Left ventricle myocardium inferior (tissue), 1 donor: ENCODE results near the gene POP7. TPM values are rescaled to one million over a fixed set of nuclear protein-coding genes. Genes with fewer than 3 reads are reported as not detected.
"Not testable (repeated sequence)": the region's sequence is repeated elsewhere in the genome, so short reads cannot be mapped to it uniquely, and the experiment has no call there.

Experiments
- DNase-seq: peaks from one replicate; pipeline ENCODE4 v3.0.0-alpha.2; 2020
- H3K27ac ChIP-seq: fragments of 200-600 bp; replicated peaks from 2 replicates; pipeline ENCODE4 v1.8.0; 2021
- H3K27me3 ChIP-seq: fragments of 200-600 bp; 2 replicates; pipeline ENCODE4 v1.8.0; 2021; ENCODE audit warnings: low read depth
- H3K36me3 ChIP-seq: fragments of 200-600 bp; 2 replicates; pipeline ENCODE4 v1.8.0; 2021
- H3K4me1 ChIP-seq: fragments of 200-600 bp; 2 replicates; pipeline ENCODE4 v1.8.0; 2021
- H3K4me3 ChIP-seq: fragments of 200-600 bp; 2 replicates; pipeline ENCODE4 v1.8.0; 2021; ENCODE audit warnings: mild to moderate bottlenecking, moderate library complexity
- H3K9me3 ChIP-seq: fragments of 200-600 bp; replicated peaks from 2 replicates; pipeline ENCODE4 v1.8.0; 2021
- intact Hi-C: fragments of 100-400 bp; cut with micrococcal nuclease; formaldehyde crosslinking; loops from one replicate; pipeline ENCODE4 v1.11.0; 2022
- total RNA-seq: library from RNA; stranded (reverse); fragmentation: NEBNext Ultra II Directional; extraction: Animal tissue kit (Norgen Biotek cat#: 25700); gene quantifications from one replicate; pipeline ENCODE4 v1.2.1, GENCODE V29; 2021
- TF ChIP-seq, protein P1 (sequence below): fragments of 200-600 bp; IDR thresholded peaks from 2 replicates; pipeline ENCODE4 v1.8.0; 2021; ENCODE audit warnings: antibody characterized with exemption, mild to moderate bottlenecking, borderline replicate concordance
- donor health status: DM: no; HTN: yes; CAD: no; lungs with severe emphysema.

POP7 gene
- total RNA-seq, 1 donor from 2014 or later, result 30.6 TPM

- TF ChIP-seq, protein P1, sequence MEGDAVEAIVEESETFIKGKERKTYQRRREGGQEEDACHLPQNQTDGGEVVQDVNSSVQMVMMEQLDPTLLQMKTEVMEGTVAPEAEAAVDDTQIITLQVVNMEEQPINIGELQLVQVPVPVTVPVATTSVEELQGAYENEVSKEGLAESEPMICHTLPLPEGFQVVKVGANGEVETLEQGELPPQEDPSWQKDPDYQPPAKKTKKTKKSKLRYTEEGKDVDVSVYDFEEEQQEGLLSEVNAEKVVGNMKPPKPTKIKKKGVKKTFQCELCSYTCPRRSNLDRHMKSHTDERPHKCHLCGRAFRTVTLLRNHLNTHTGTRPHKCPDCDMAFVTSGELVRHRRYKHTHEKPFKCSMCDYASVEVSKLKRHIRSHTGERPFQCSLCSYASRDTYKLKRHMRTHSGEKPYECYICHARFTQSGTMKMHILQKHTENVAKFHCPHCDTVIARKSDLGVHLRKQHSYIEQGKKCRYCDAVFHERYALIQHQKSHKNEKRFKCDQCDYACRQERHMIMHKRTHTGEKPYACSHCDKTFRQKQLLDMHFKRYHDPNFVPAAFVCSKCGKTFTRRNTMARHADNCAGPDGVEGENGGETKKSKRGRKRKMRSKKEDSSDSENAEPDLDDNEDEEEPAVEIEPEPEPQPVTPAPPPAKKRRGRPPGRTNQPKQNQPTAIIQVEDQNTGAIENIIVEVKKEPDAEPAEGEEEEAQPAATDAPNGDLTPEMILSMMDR, result no peak
- DNase-seq, result no peak
- Histone ChIP-seq H3K9me3 (no peaks in the 10 kb centered on the region), H3K4me3 (no peak overlapping the region), H3K4me1 (peaks cover 30% of the 10 kb centered on the region), H3K36me3 (peaks cover 12% of the 10 kb centered on the region), H3K27me3 (no peaks in the 10 kb centered on the region), H3K27ac (no peak overlapping the region)
- intact Hi-C loops, result no loop called here
Observed at GRCh38 chr7:100708395-100708794, 2.5 kb downstream of the POP7 start.

GRCh38 chr7:100710452-100710851 lies 4.5 kb downstream of the POP7 start:
- H3K4me3 ChIP-seq, result no peak overlapping the region
- intact Hi-C loops, result no loop called here

GRCh38 chr7:100711369-100711768 lies 5.4 kb downstream of the POP7 start:
- peaks cover 15% of the 10 kb centered on the region for H3K4me1 ChIP-seq
- no peak overlapping the region for H3K4me3 ChIP-seq
- H3K27me3 ChIP-seq, result no peaks in the 10 kb centered on the region
- TF ChIP-seq, protein P1, result no peak
- H3K9me3 ChIP-seq, result no peaks in the 10 kb centered on the region
- intact Hi-C loops, result no loop called here
- H3K36me3 ChIP-seq, result peaks cover 12% of the 10 kb centered on the region
- H3K27ac ChIP-seq, result no peak overlapping the region
- DNase-seq, result no peak

More at GRCh38 chr7:100710452-100710851, 4.5 kb downstream of the POP7 start:
- Histone ChIP-seq H3K27me3 (no peaks in the 10 kb centered on the region), H3K36me3 (peaks cover 12% of the 10 kb centered on the region), H3K4me1 (peaks cover 21% of the 10 kb centered on the region), H3K27ac (no peak overlapping the region), H3K9me3 (no peaks in the 10 kb centered on the region)
- TF ChIP-seq, protein P1, result no peak
- no peak for DNase-seq

DNA sequence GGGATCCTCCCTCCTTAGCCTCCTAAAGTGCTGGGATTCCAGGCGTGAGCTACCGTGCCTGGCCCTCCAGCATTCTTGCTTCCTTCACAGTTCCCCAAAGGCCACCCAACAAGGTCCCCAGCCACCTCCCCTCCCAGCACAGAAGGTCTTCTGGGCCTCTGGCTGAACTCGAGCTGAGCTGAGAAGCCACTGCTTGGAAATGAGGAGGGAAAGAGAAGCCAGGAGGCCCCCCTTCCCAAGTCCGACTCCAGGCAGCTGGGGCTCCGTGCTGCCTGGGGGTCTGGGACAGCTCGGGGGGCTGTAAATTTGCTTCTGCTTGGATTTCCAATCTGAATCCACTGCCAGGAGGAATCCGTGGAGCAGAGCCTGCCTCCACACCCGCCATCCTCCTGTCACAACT lies 8.8 kb downstream of the POP7 start:
- DNase-seq, result no peak

DNA sequence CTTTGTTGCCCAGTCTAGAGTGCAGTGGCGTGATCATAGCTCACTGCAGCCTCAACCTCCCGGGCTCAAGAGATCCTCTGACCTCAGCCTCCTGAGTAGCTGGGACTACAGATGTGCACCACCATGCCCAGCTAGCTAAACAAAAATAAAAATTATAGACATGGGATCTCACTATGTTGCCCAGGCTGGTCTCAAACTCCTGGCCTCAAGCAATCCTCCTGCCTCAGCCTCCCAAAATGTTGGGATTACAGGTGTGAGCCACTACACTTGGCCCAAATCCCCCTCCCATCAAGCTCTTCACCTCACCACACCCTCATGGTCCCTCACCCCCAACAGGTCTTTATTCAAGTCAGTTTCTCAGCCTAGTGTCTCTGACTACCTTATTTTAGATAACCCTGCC lies 11.2 kb downstream of the POP7 start:
- H3K9me3 ChIP-seq, H3K36me3 ChIP-seq, intact Hi-C loops, H3K4me3 ChIP-seq, H3K27ac ChIP-seq, H3K4me1 ChIP-seq, DNase-seq: not testable (repeated sequence)
- peaks cover 36% of the 10 kb centered on the region for H3K27me3 ChIP-seq

More for the DNA sequence above, 8.8 kb downstream of the POP7 start:
- intact Hi-C loops, result no loop called here
- no peak overlapping the region for H3K4me3 ChIP-seq
- no peaks in the 10 kb centered on the region for H3K4me1 ChIP-seq
- peaks cover 13% of the 10 kb centered on the region for H3K27me3 ChIP-seq
- H3K9me3 ChIP-seq, result peaks cover 6% of the 10 kb centered on the region
- H3K27ac ChIP-seq, result no peak overlapping the region
- no peaks in the 10 kb centered on the region for H3K36me3 ChIP-seq
- TF ChIP-seq, protein P1, result no peak

- peaks cover 62% of the 10 kb centered on the region for H3K27me3 ChIP-seq
- DNase-seq, result no peak
Observed at GRCh38 chr7:100719523-100720278, 13.8 kb downstream of the POP7 start.

More at GRCh38 chr7:100719523-100720278, 13.8 kb downstream of the POP7 start:
- TF ChIP-seq, protein P1, result no peak
- Histone ChIP-seq H3K36me3 (no peaks in the 10 kb centered on the region), H3K4me3 (no peak overlapping the region), H3K27ac (no peak overlapping the region), H3K9me3 (peaks cover 6% of the 10 kb centered on the region), H3K4me1 (peaks cover 8% of the 10 kb centered on the region)
- intact Hi-C loops, result no loop called here
